K562 (cell line): ENCODE results near the gene PSME4. TPM values are rescaled to one million over a fixed set of nuclear protein-coding genes. Genes with fewer than 3 reads are reported as not detected.
A peak's percentile ranks its signal among the peaks of the same experiment; 100 is the strongest.

Source experiments
- BRCA1 ChIP-seq, 2 experiments: fragments of 450-650 bp in 1 of 2; sonication (generic) in 1 of 2; formaldehyde crosslinking in 1 of 2; IDR thresholded peaks; 2 replicates each; pipeline versions ENCODE4 v1.5.0 to v1.6.1; 2017 to 2020; ENCODE audit warnings: mild to moderate bottlenecking in 1 of 2, missing genetic modification reagents in 1 of 2
- CTCF ChIP-seq, 3 experiments: IDR thresholded peaks in 2 of 3; conservative IDR thresholded peaks in 1 of 3; 2 replicates each; pipeline ENCODE4 v1.5.1; 2011 to 2012; ENCODE audit warnings: low read length in 3 of 3, mild to moderate bottlenecking in 3 of 3, control low read depth in 2 of 3, improper control_type of control experiment in 1 of 3, inconsistent platforms in 1 of 3, low read depth in 1 of 3, mixed read lengths in 1 of 3, moderate library complexity in 1 of 3; ENCODE audit not compliant: insufficient read depth in 2 of 3
- GABPB1 ChIP-seq: sonication (generic); formaldehyde crosslinking; IDR thresholded peaks from 2 replicates; pipeline ENCODE4 v1.8.0; 2022; ENCODE audit warnings: mild to moderate bottlenecking, missing genetic modification reagents
- MAFK ChIP-seq: IDR thresholded peaks from 2 replicates; pipeline ENCODE4 v1.6.1; 2011; ENCODE audit warnings: low read length, improper control_type of control experiment
- MEIS2 ChIP-seq: fragments of 450-650 bp; IDR thresholded peaks from 2 replicates; pipeline ENCODE4 v1.6.1; 2014; ENCODE audit warnings: mild to moderate bottlenecking; ENCODE audit not compliant: partially characterized antibody
- PPARD ChIP-seq: fragments of 250-450 bp; sonication (Bioruptor Pico); IDR thresholded peaks from 2 replicates; pipeline ENCODE4 v1.8.0; 2022; ENCODE audit warnings: inconsistent platforms, mild to moderate bottlenecking, moderate library complexity
- PTBP1 ChIP-seq: fragments of 200-400 bp; formaldehyde crosslinking; IDR thresholded peaks from 2 replicates; pipeline ENCODE4 v1.6.1; 2017; ENCODE audit warnings: low read depth, low read length
- SRSF1 ChIP-seq: fragments of 200-400 bp; formaldehyde crosslinking; IDR thresholded peaks from 2 replicates; pipeline ENCODE4 v1.6.1; 2017; ENCODE audit warnings: mild to moderate bottlenecking, low read depth, low read length, moderate library complexity
- STAT5A ChIP-seq: IDR thresholded peaks from 2 replicates; pipeline ENCODE4 v1.6.1; 2012; ENCODE audit warnings: low read length, inconsistent platforms, borderline replicate concordance
- ZBTB40 ChIP-seq, 2 experiments: fragments of 450-650 bp in 1 of 2; sonication (generic) in 1 of 2; formaldehyde crosslinking in 1 of 2; IDR thresholded peaks; 2 replicates each; pipeline versions ENCODE4 v1.7.1 to v1.9.0; 2016 to 2022; ENCODE audit warnings: inconsistent platforms in 1 of 2, mild to moderate bottlenecking in 1 of 2, missing genetic modification reagents in 1 of 2
- ZNF232 ChIP-seq: sonication (generic); formaldehyde crosslinking; IDR thresholded peaks from 2 replicates; pipeline ENCODE4 v1.8.0; 2022; ENCODE audit warnings: mild to moderate bottlenecking, missing genetic modification reagents
- ZNF263 ChIP-seq: sonication (generic); formaldehyde crosslinking; IDR thresholded peaks from 2 replicates; pipeline ENCODE4 v1.8.0; 2022; ENCODE audit warnings: mild to moderate bottlenecking, missing genetic modification reagents, borderline replicate concordance
- ZNF398 ChIP-seq: fragments of 250-450 bp; sonication (Bioruptor Pico); IDR thresholded peaks from 2 replicates; pipeline ENCODE4 v1.8.0; 2021; ENCODE audit warnings: moderate library complexity, mild to moderate bottlenecking, inconsistent platforms
- ZNF41 ChIP-seq: fragments of 250-450 bp; sonication (Bioruptor Pico); conservative IDR thresholded peaks from 2 replicates; pipeline ENCODE4 v1.4.0; 2020; ENCODE audit warnings: mild to moderate bottlenecking
- ZNF707 ChIP-seq: fragments of 250-450 bp; sonication (Bioruptor Pico); conservative IDR thresholded peaks from 2 replicates; pipeline ENCODE4 v1.8.0; 2022; ENCODE audit warnings: inconsistent platforms, mild to moderate bottlenecking, moderate library complexity
- ZZZ3 ChIP-seq: fragments of 450-650 bp; IDR thresholded peaks from 2 replicates; pipeline ENCODE4 v1.6.1; 2016; ENCODE audit warnings: antibody characterized with exemption, mild to moderate bottlenecking, moderate library complexity
- polyA plus RNA-seq, 8 experiments: library from polyadenylated mRNA; depleted of rRNA in 4 of 8; stranded (reverse) in 5 of 8; unstranded in 3 of 8; fragments of >200 nt; fragmentation: Nextera tagmentation in 2 of 8; fragmentation: Illumina TruSeq in 1 of 8; extraction: Ambion mirVana in 2 of 8; extraction: Trizol in 1 of 8; gene quantifications; 2 replicates each; pipeline versions ENCODE4 v1.2.1 to v1.2.3, GENCODE V29; 2011 to 2014; ENCODE audit warnings: inconsistent platforms in 1 of 8, missing spikeins in 1 of 8
- total RNA-seq, 7 experiments: library from RNA; depleted of rRNA in 6 of 7; stranded (reverse); fragments of >200 nt in 6 of 7; fragmentation: Illumina TruSeq in 2 of 7; extraction: Trizol in 2 of 7; gene quantifications; 2 replicates each; pipeline versions ENCODE4 v1.2.1 to v1.2.3, GENCODE V29; 2011 to 2021; ENCODE audit warnings: low replicate concordance in 1 of 7

PSME4 gene
- total and polyA plus RNA-seq, 9 of the 15 experiments (the other 6 are each of a cell fraction or from before 2014, with no cell fraction given) = 24.3 to 77.8 (median 40.5) TPM

DNA sequence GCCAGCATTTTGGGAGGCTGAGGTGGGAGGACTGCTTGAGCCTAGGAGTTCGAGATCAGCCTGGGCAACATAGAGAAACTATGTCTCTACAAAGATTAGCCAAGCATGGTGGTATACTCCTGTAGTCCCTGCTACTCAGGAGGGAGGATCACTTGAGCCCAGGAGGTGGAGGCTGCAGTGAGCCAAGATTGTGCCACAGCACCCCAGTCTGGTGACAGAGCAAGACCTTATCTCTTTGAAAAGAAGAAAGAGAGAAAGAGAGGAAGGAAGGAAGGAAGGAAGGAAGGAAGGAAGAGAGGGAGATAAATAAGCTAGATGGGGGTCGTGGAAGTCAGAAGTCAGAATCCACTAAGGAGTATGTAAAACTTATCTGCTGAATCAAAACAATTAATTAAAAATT lies 127.2 kb downstream of the PSME4 start (continued):
- TF ChIP-seq CTCF (IDR thresholded peaks at IDR 0.05 in 2 of 3, conservative IDR thresholded peaks at IDR 0.05 in 1 of 3; ENCODE audit: insufficient read depth in 2 of 3, low read depth in 1 of 3, low read length in 3 of 3) (peak in 1 of 3 experiments; percentile 10; a peak in 1 of 6 replicates), GABPB1 (CRISPR knock-in tag) (no peak), ZNF263 (CRISPR knock-in tag) (peak; percentile 42; the same call in 1 of the 2 replicates), ZNF232 (CRISPR knock-in tag) (no peak), ZZZ3 (no peak), BRCA1 (IDR thresholded peaks at IDR 0.05) (no peak), BRCA1 (CRISPR knock-in tag; IDR thresholded peaks at IDR 0.05) (no peak), PTBP1 (no peak), PPARD (CRISPR knock-in tag) (no peak), ZNF707 (no peak), ZNF398 (CRISPR knock-in tag) (no peak), ZNF41 (CRISPR knock-in tag) (no peak), ZBTB40 (IDR thresholded peaks at IDR 0.05) (no peak), ZBTB40 (CRISPR knock-in tag; IDR thresholded peaks at IDR 0.05) (no peak), SRSF1 (no peak), STAT5A (no peak), MEIS2 (no peak), MAFK (no peak)
